CD4-positive, alpha-beta T cell treated with Interferon alpha-2 for 1 hour (primary cell): Measurements from ENCODE around the gene MCCC2.
"Not testable (repeated sequence)": the region's sequence is repeated elsewhere in the genome, so short reads cannot be mapped to it uniquely, and the experiment has no call there.

ENCODE experiments used
- DNase-seq, 2 donors: peaks; one replicate each; pipeline ENCODE4 v3.0.0-alpha.2; 2020 to 2022

Gene MCCC2

GRCh38 chr5:71663191-71663969 lies 76.2 kb downstream of the MCCC2 start:
- DNase-seq, result no peak

- DNase-seq, result not testable (repeated sequence)
Measured at GRCh38 chr5:71664615-71665014, 77.5 kb downstream of the MCCC2 start.

DNA sequence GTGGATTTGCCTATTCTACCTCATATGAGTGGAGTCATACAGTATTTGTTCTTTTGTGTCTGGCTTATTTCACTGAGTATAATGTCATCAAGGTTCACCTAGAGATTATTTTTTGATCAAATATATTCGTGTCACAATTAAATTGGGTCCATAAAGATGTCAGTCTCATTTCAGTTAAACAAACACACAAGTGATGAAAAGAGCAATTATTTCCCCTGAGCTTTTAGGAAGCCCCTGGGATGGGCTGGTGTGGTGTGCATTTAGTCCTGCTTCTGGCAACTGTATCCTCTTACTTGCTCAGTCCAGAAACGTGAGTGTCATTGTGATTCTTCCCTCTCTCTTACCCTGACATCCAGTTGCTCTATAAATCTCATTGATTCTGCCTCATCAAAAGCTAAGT lies 79.2 kb downstream of the MCCC2 start:
- no peak for DNase-seq

DNA sequence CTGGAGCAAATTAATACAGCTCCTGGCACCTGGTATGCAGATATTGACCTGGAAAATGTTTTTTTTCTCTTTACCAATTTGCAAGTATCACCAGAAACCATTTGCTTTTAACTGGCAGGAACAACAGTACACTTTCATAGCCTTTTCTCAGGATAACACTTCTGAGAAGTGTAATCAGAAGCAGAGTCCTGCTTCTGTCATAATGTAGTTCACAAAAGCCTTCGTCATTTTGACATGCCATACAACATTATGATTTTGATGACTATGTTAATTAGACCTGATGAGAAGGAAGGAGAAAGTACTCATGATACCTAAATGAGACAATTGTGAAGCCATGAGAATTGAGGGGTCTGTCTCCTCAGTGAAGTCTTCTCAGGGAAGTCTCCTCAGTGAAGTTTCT lies 90.8 kb downstream of the MCCC2 start:
- no peak for DNase-seq

DNA sequence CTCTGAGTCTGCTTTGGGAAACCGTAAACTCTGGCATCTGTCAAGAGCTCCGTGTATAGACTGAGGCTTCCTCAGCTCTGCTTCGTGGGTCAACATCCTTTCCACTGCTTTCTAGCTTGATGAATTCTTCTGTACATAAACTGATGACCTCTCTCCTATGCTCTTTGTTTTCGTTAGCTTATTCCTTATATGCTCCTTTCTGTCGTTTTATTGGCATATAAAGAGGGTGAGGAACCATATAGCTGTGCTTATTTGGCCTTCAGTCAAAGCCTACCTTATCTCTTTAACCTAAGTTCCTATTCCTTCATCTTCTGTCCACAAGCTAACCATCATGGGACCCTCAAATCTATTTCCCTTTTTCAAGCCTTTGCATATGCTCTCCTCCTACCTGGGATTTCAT lies 92.6 kb downstream of the MCCC2 start:
- no peak for DNase-seq

DNA sequence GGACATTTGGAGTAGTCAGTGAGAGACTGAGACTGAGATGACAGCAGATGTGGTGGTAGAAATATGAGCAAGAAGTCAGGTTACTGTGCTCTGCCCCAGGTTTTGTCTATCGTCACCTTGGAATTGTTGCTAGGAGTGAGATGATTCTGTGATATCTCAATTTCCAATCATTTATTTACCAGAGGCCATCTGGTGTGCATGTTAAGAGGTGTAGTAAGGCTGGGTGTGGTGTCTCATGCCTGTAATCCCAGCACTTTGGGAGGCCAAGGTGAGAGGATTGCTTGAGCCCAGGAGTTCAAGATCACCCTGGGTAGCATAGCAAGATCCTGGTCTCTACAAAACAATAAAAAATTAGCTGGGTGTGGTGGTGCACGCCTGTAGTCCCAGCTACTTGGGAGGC lies 93.4 kb downstream of the MCCC2 start:
- DNase-seq, result no peak

GRCh38 chr5:71681296-71681695 lies 94.2 kb downstream of the MCCC2 start:
- no peak for DNase-seq

DNA sequence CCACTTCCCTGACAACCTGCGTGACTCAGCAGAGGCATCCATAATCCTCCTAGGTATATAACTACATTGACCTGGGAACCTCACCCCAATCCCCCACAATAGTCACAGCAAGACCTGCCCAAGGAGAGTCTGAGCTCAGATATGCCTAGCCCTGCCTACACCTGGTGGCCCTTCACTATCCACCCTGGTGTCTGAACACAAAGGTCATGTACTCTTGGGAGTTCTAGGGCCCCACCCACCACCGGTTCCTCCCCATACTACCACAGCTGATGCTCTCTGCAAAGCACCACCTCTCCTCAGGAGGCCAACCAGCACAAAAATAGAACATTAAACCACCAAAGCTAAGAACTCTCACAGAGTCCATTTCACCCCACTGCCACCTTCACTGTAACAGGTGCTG lies 97.2 kb downstream of the MCCC2 start:
- no peak for DNase-seq

GRCh38 chr5:71693828-71694427 lies 106.8 kb downstream of the MCCC2 start:
- DNase-seq, result no peak

DNA sequence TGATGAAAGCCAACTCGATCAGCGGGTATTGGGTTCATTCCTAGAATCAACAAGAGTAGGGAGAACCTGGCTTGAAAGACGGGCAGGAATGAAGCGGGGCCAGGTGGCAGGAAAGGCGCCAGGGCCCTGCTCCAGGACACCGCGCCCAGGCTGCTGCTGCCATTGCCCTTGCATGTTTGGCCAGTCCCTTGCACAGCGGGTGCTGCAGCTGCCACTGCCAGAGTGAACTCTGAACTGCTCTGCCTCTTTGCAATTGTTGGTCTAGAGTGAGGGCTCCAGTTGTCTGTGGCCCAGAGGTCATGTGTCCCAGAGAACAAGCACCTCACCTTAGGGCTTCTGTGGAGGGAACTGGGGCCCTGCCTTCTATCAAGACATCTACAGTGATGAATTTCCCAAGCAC lies 107.9 kb downstream of the MCCC2 start:
- no peak for DNase-seq

GRCh38 chr5:71695595-71695994 lies 108.5 kb downstream of the MCCC2 start:
- DNase-seq, result no peak

- no peak for DNase-seq
Measured at GRCh38 chr5:71697967-71698366, 110.8 kb downstream of the MCCC2 start.

GRCh38 chr5:71699233-71699632 lies 112.1 kb downstream of the MCCC2 start:
- DNase-seq, result no peak

DNA sequence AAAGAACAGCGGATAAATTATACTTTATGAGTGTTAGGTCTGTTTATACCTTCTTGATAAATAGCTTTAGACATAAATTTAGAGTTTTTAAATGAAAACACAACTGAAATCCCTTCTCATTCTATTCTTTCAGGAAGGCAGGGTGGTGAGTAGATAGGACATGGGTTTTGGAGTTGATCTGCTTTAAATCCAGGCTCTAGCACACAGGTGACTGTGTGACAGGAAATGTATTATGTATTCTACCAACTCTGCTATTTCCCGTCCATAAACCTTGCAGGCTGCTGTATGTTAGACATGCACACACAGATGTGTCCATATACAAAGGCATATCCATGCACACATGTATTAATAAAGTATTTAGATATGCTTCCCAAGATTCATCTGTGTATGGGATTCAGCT lies 112.6 kb downstream of the MCCC2 start:
- DNase-seq, result no peak

- DNase-seq, result no peak
Measured at GRCh38 chr5:71700803-71701202, 113.7 kb downstream of the MCCC2 start.

DNA sequence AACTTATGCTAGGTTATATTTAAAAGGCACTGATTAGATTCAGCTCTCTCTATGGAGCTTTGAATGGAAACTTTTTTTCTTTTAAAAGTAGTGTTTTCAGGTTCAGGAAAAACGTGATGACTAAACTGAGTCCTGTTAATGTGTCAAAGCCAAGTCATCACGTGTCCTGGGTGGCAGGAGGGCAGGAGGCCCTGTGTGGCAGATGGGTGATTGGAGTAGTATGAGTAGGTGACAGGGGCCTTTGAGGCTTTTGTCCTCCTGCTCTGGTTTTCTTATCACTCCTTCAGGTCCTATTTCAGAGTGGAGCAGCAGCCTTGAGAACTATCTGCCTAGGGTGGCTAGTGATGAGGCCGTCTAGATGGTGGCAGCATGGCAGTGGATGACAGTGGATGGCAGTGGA lies 114.3 kb downstream of the MCCC2 start:
- no peak for DNase-seq

GRCh38 chr5:71703941-71704340 lies 116.8 kb downstream of the MCCC2 start:
- no peak for DNase-seq

DNA sequence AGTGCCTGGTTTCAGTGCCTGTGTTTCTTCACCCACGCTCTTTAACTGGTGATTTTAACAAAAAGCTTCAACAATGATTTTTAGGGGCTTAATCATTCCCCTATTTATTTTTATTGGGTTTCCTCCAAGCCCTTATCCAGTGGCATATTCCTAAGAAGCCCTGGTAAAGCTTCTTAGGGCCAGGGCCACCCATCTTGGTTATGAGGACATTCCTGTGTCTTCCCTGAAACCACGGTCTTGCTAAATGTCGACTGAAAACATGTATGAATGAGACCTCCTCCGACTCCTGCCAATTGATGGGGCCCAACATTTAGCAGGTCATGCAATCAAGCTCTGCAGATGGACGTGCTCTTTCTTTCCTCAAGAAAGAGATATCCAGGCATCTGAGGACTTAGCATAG lies 118.3 kb downstream of the MCCC2 start:
- DNase-seq, result no peak

DNA sequence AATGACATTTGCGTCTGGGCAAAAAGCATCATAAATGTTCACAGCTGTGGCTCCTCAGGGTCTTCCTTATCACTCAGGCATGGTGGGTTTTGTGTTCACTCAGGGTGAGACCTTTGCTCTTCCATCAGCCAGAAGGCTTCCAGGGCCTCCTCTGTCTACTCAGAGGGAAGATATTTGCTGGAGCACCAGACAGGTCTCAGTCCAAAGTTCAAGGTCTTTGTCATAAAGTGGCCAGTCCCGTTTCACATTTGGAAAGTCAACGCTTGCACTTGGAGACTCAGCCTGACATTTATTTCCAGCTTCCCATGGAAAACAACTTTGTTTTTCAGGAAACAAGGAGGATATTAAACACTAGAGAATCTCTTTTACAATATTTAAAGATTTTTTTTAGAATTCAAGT lies 119.8 kb downstream of the MCCC2 start:
- DNase-seq, result no peak
